HCT116 (cell line): Measurements from ENCODE around the gene TNPO1. TPM values are rescaled to one million over a fixed set of nuclear protein-coding genes. Genes with fewer than 3 reads are reported as not detected.

Experiments
- ATAC-seq: fragments of 200-7000 bp; cut with Tn5 transposase; 2 replicates; pipeline ENCODE4 v1.9.1; 2020; ENCODE audit warnings: mild to moderate bottlenecking, moderate library complexity
- BruUV-seq: library from RNA; stranded (reverse); fragments of 400-500 nt; replicated peaks from 2 replicates; lab custom pipeline; 2021; lab: Mats Ljungman, UMichigan
- CTCF ChIA-PET: fragments of 300-600 bp; sonication (Branson Sonifier 250); formaldehyde crosslinking; loops from one replicate; lab custom pipeline; 2021; ENCODE audit warnings: antibody characterized with exemption; lab: Charles Lee
- POLR2A ChIA-PET: fragments of 300-600, 350-600 bp; sonication (Branson Sonifier 250); formaldehyde crosslinking; loops from one replicate; lab custom pipeline; 2021; ENCODE audit warnings: antibody characterized with exemption; lab: Charles Lee
- RAD21 ChIA-PET, 2 experiments: fragments of 300-600 bp; sonication (Branson Sonifier 250); formaldehyde crosslinking; loops; one replicate each; lab custom pipeline; 2023; ENCODE audit warnings: low total read pairs in 2 of 2; ENCODE audit not compliant: uncharacterized antibody in 2 of 2, unreplicated experiment in 2 of 2, low non-redundant PET in 1 of 2; lab: Charles Lee
- DNase-seq: peaks from one replicate; pipeline ENCODE4 v3.0.0-alpha.2; 2010; ENCODE audit warnings: low read depth, low spot score
- H2AFZ ChIP-seq: fragments of 200-600 bp; shearing (Covaris generic), sonication (generic); 2 replicates; pipeline ENCODE4 v1.6.1; 2017; ENCODE audit warnings: low read depth, mixed run types, mixed read lengths, antibody characterized with exemption, low read length; ENCODE audit not compliant: poor library complexity, severe bottlenecking
- H3K27ac ChIP-seq: 2 replicates; pipeline ENCODE4 v1.5.1; 2012; ENCODE audit warnings: low read depth, low read length
- H3K27me3 ChIP-seq: fragments of 200-600 bp; sonication (generic); 2 replicates; pipeline ENCODE4 v1.6.1; 2016; ENCODE audit warnings: mixed run types, low read length, mixed read lengths; ENCODE audit not compliant: insufficient read depth
- H3K36me3 ChIP-seq, 2 experiments: fragments of 200-500 bp in 1 of 2; fragments of 200-600 bp in 1 of 2; sonication (Bioruptor generic) in 1 of 2; sonication (generic) in 1 of 2; 2 replicates each; pipeline versions ENCODE4 v1.5.1 to v1.6.1; 2014 to 2016; ENCODE audit warnings: low read length in 2 of 2, inconsistent platforms in 1 of 2, mixed read lengths in 1 of 2, mixed run types in 1 of 2; ENCODE audit not compliant: insufficient read depth in 2 of 2, control insufficient read depth in 1 of 2
- H3K4me1 ChIP-seq, 2 experiments: fragments of 200-600 bp in 1 of 2; sonication (generic) in 1 of 2; 2 replicates each; pipeline versions ENCODE4 v1.5.1 to v1.6.1; 2012 to 2017; ENCODE audit warnings: low read length in 2 of 2, inconsistent platforms in 1 of 2, mild to moderate bottlenecking in 1 of 2, mixed read lengths in 1 of 2, mixed run types in 1 of 2, moderate library complexity in 1 of 2; ENCODE audit not compliant: insufficient read depth in 2 of 2, control insufficient read depth in 1 of 2
- H3K4me2 ChIP-seq: fragments of 200-600 bp; sonication (generic); 2 replicates; pipeline ENCODE4 v1.6.1; 2017; ENCODE audit warnings: mixed run types, low read length, mixed read lengths
- H3K4me3 ChIP-seq, 2 experiments: fragments of 200-600 bp in 1 of 2; sonication (generic) in 1 of 2; replicated peaks in 1 of 2; 2 replicates each; pipeline ENCODE4 v1.5.1; 2011 to 2016; ENCODE audit warnings: low read length in 2 of 2, control low read depth in 1 of 2, low read depth in 1 of 2, mild to moderate bottlenecking in 1 of 2, mixed read lengths in 1 of 2, mixed run types in 1 of 2
- H3K79me2 ChIP-seq: fragments of 200-600 bp; sonication (generic); 2 replicates; pipeline ENCODE4 v1.6.1; 2017; ENCODE audit warnings: mild to moderate bottlenecking, mixed run types, low read length, moderate library complexity, mixed read lengths; ENCODE audit not compliant: insufficient read depth
- H3K9ac ChIP-seq: fragments of 200-600 bp; sonication (generic); 2 replicates; pipeline ENCODE4 v1.6.1; 2016; ENCODE audit warnings: low read length, mixed read lengths
- H3K9me2 ChIP-seq: fragments of 200-600 bp; sonication (generic), shearing (Covaris generic); 2 replicates; pipeline ENCODE4 v1.6.1; 2017; ENCODE audit warnings: mixed run types, mild to moderate bottlenecking, moderate library complexity; ENCODE audit not compliant: insufficient read depth
- H3K9me3 ChIP-seq, 2 experiments: fragments of 200-500 bp in 1 of 2; fragments of 200-600 bp in 1 of 2; sonication (Bioruptor generic) in 1 of 2; sonication (generic) in 1 of 2; 2 replicates each; pipeline ENCODE4 v1.6.1; 2014 to 2017; ENCODE audit warnings: low read length in 2 of 2, mixed read lengths in 2 of 2, inconsistent platforms in 1 of 2, low read depth in 1 of 2, mild to moderate bottlenecking in 1 of 2, mixed run types in 1 of 2, moderate library complexity in 1 of 2; ENCODE audit not compliant: control insufficient read depth in 1 of 2, insufficient read depth in 1 of 2
- H4K20me1 ChIP-seq: fragments of 200-600 bp; sonication (generic), shearing (Covaris generic); 2 replicates; pipeline ENCODE4 v1.6.1; 2017; ENCODE audit warnings: mixed run types, mild to moderate bottlenecking, moderate library complexity; ENCODE audit not compliant: insufficient read depth
- CBX3 ChIP-seq: IDR thresholded peaks from 2 replicates; pipeline ENCODE4 v1.6.1; 2012; ENCODE audit warnings: low read depth
- CEBPB ChIP-seq: IDR thresholded peaks from 2 replicates; pipeline ENCODE4 v1.6.1; 2012; ENCODE audit warnings: low read depth
- EGR1 ChIP-seq: IDR thresholded peaks from 2 replicates; pipeline ENCODE4 v1.6.1; 2012; ENCODE audit warnings: low read depth
- ELF1 ChIP-seq: IDR thresholded peaks from 2 replicates; pipeline ENCODE4 v1.6.1; 2012; ENCODE audit warnings: low read depth, borderline replicate concordance
- EZH2 ChIP-seq: fragments of 200-600 bp; sonication (generic); IDR thresholded peaks from 2 replicates; pipeline ENCODE4 v1.6.1; 2017; ENCODE audit warnings: antibody characterized with exemption, mixed run types
- EZH2phosphoT487 ChIP-seq: fragments of 200-600 bp; IDR thresholded peaks from 2 replicates; pipeline ENCODE4 v1.6.1; 2018; ENCODE audit warnings: antibody characterized with exemption, borderline replicate concordance
- FOSL1 ChIP-seq: IDR thresholded peaks from 2 replicates; pipeline ENCODE4 v1.6.1; 2012; ENCODE audit warnings: low read depth
- JUND ChIP-seq: IDR thresholded peaks from 2 replicates; pipeline ENCODE4 v1.6.1; 2012
- RAD21 ChIP-seq: IDR thresholded peaks from 2 replicates; pipeline ENCODE4 v1.6.1; 2012; ENCODE audit warnings: low read depth, mild to moderate bottlenecking
- SRF ChIP-seq: IDR thresholded peaks from 2 replicates; pipeline ENCODE4 v1.6.1; 2012; ENCODE audit warnings: low read depth
- TCF7L2 ChIP-seq: IDR thresholded peaks from 2 replicates; pipeline ENCODE4 v1.7.0; 2011; ENCODE audit warnings: borderline replicate concordance, inconsistent platforms; ENCODE audit not compliant: insufficient read depth, insufficient read length; ENCODE audit errors: extremely low read depth
- YY1 ChIP-seq: IDR thresholded peaks from 2 replicates; pipeline ENCODE4 v1.6.1; 2011; ENCODE audit warnings: low read length, low read depth, moderate library complexity, mild to moderate bottlenecking; ENCODE audit not compliant: insufficient replicate concordance; ENCODE audit errors: extremely low read depth
- ZNF274 ChIP-seq: fragments of 200-500 bp; sonication (Bioruptor generic); IDR thresholded peaks from 2 replicates; pipeline ENCODE4 v1.6.1; 2014; ENCODE audit warnings: mild to moderate bottlenecking, low read depth, low read length, inconsistent platforms
- intact Hi-C: fragments of 100-400 bp; cut with micrococcal nuclease; formaldehyde crosslinking; loops from 2 replicates; pipeline ENCODE4 v1.10.0; 2022
- total RNA-seq: library from RNA; stranded (reverse); gene quantifications from one replicate; pipeline ENCODE4 v1.2.1, GENCODE V29; 2021; ENCODE audit not compliant: unreplicated experiment
- TF ChIP-seq, protein P1 (sequence below): IDR thresholded peaks from 2 replicates; pipeline ENCODE4 v1.6.1; 2012; ENCODE audit warnings: low read depth
- TF ChIP-seq, protein P2 (sequence below): IDR thresholded peaks from 2 replicates; pipeline ENCODE4 v1.6.1; 2012
- TF ChIP-seq, protein P3 (sequence below): IDR thresholded peaks from 2 replicates; pipeline ENCODE4 v1.6.1; 2012
- TF ChIP-seq, protein P4 (sequence below), 3 experiments: fragments of 200-600 bp in 1 of 3; sonication (generic) in 1 of 3; IDR thresholded peaks in 2 of 3; conservative IDR thresholded peaks in 1 of 3; 2 replicates each; pipeline ENCODE4 v1.5.1; 2012 to 2017; ENCODE audit warnings: low read depth in 2 of 3, low read length in 2 of 3, antibody characterized with exemption in 1 of 3, borderline replicate concordance in 1 of 3, control low read depth in 1 of 3, mild to moderate bottlenecking in 1 of 3, mixed read lengths in 1 of 3, mixed run types in 1 of 3, moderate library complexity in 1 of 3; ENCODE audit not compliant: insufficient read depth in 1 of 3

TNPO1 gene
- total RNA-seq, 1 experiment from 2014 or later, result 104 TPM

DNA sequence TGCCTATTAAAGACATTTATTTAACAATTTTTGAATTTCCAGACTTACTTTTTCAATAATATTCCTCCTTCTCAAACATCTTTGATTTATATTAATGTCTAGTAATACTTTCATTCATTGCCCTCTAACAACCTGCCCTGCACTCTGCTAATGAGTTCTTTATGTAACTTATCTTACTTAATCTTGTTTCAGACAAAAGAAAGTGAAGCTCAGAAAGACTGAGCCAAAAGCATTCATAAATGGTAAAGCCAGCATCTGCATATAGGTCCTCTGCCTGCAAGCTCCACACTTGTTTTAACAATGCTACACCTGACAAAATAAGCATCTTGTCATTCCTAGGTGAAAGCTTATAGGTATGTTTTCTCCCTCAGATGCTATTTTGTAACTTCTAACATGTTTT lies 2.4 kb upstream of the TNPO1 start:
- H3K27me3 ChIP-seq, result no peaks in the 10 kb centered on the region
- no peaks in the 10 kb centered on the region for H3K79me2 ChIP-seq
- peak overlapping the region; percentile 30 for H2AFZ ChIP-seq
- no peaks in the 10 kb centered on the region for H4K20me1 ChIP-seq
- no peak overlapping the region for H3K9ac ChIP-seq
- H3K9me3 ChIP-seq, result no peaks in the 10 kb centered on the region
- DNase-seq (no peak), ATAC-seq (no peak)
- H3K27ac ChIP-seq, result no peak overlapping the region
- RAD21 ChIA-PET, result interaction anchor here in 1 of 2 experiments (0.6 kb wide), 1 partner anchor 177 kb away, joined by 5 read pairs; no protein-coding TSS in a partner anchor
- peaks cover 16 to 21% of the 10 kb centered on the region in 2 experiments; a peak in 3 of 4 replicates for H3K4me1 ChIP-seq
- no TSS peak for BruUV-seq
- H3K36me3 ChIP-seq, result no peaks in the 10 kb centered on the region
- CTCF ChIA-PET, result no interaction called here
- 0 out of 2 replicates have a peak, but pooled peaks cover 2% of the 10 kb centered on the region for H3K9me2 ChIP-seq
- intact Hi-C loops, result no loop called here
- TF ChIP-seq FOSL1 (no peak), EZH2phosphoT487 (no peak), ZNF274 (no peak), TCF7L2 (no peak), CEBPB (no peak), EZH2 (no peak), RAD21 (no peak), YY1 (no peak), EGR1 (no peak), ELF1 (no peak), JUND (no peak), SRF (no peak), CBX3 (no peak)
- TF ChIP-seq, protein P1, sequence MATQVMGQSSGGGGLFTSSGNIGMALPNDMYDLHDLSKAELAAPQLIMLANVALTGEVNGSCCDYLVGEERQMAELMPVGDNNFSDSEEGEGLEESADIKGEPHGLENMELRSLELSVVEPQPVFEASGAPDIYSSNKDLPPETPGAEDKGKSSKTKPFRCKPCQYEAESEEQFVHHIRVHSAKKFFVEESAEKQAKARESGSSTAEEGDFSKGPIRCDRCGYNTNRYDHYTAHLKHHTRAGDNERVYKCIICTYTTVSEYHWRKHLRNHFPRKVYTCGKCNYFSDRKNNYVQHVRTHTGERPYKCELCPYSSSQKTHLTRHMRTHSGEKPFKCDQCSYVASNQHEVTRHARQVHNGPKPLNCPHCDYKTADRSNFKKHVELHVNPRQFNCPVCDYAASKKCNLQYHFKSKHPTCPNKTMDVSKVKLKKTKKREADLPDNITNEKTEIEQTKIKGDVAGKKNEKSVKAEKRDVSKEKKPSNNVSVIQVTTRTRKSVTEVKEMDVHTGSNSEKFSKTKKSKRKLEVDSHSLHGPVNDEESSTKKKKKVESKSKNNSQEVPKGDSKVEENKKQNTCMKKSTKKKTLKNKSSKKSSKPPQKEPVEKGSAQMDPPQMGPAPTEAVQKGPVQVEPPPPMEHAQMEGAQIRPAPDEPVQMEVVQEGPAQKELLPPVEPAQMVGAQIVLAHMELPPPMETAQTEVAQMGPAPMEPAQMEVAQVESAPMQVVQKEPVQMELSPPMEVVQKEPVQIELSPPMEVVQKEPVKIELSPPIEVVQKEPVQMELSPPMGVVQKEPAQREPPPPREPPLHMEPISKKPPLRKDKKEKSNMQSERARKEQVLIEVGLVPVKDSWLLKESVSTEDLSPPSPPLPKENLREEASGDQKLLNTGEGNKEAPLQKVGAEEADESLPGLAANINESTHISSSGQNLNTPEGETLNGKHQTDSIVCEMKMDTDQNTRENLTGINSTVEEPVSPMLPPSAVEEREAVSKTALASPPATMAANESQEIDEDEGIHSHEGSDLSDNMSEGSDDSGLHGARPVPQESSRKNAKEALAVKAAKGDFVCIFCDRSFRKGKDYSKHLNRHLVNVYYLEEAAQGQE, result no peak
- TF ChIP-seq, protein P2, sequence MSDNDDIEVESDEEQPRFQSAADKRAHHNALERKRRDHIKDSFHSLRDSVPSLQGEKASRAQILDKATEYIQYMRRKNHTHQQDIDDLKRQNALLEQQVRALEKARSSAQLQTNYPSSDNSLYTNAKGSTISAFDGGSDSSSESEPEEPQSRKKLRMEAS, result no peak
- TF ChIP-seq, protein P3, sequence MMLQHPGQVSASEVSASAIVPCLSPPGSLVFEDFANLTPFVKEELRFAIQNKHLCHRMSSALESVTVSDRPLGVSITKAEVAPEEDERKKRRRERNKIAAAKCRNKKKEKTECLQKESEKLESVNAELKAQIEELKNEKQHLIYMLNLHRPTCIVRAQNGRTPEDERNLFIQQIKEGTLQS, result no peak
- TF ChIP-seq, protein P4, sequence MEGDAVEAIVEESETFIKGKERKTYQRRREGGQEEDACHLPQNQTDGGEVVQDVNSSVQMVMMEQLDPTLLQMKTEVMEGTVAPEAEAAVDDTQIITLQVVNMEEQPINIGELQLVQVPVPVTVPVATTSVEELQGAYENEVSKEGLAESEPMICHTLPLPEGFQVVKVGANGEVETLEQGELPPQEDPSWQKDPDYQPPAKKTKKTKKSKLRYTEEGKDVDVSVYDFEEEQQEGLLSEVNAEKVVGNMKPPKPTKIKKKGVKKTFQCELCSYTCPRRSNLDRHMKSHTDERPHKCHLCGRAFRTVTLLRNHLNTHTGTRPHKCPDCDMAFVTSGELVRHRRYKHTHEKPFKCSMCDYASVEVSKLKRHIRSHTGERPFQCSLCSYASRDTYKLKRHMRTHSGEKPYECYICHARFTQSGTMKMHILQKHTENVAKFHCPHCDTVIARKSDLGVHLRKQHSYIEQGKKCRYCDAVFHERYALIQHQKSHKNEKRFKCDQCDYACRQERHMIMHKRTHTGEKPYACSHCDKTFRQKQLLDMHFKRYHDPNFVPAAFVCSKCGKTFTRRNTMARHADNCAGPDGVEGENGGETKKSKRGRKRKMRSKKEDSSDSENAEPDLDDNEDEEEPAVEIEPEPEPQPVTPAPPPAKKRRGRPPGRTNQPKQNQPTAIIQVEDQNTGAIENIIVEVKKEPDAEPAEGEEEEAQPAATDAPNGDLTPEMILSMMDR (IDR thresholded peaks at IDR 0.05 in 2 of 3, conservative IDR thresholded peaks at IDR 0.05 in 1 of 3; ENCODE audit: borderline replicate concordance in 1 of 3, insufficient read depth in 1 of 3, low read depth in 2 of 3, low read length in 2 of 3), result no peak
- H3K4me2 ChIP-seq, result no peak overlapping the region
- POLR2A ChIA-PET, result no interaction called here
- H3K4me3 ChIP-seq, result no peak overlapping the region
